ENCODE measurements around the gene PROX1.
"Not testable (repeated sequence)": the region's sequence is repeated elsewhere in the genome, so short reads cannot be mapped to it uniquely, and the experiment has no call there.

The PROX1 gene

DNA sequence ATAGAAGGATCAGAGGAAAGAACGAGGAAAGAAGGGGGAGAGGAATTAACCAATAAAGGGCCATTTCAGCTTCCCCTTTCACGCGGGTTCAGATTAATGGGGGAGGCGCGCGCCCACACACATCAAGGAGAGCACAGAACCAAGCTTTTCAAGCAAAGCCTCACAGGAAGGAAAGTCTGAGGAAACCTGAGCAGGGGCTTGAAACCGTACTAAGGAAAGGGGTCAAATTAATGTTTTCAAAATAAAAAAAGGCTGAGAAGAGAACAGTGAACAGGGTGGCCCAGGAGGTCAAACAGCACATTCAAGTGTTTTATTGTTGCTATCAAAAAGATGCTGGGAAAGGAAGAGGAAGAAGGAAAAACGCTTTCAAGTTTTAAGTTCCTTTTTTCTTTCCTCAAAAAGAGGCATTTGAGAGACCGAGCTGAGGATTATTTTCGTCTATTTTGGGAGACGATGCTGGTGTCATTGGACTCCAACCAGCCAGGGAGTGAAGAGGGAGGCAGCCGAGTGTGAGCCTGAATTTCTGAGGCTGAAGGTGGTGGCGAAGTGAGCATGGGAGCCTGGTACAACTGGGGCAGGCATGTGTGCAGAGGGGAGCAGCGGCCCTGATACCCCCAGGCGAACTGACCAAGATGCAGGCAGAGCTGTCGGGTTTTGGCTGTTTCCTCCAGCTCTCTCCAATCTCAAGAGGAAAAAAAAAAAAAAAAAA, 88.4 kb downstream of the PROX1 start:
- DNase-seq: no peak

DNA sequence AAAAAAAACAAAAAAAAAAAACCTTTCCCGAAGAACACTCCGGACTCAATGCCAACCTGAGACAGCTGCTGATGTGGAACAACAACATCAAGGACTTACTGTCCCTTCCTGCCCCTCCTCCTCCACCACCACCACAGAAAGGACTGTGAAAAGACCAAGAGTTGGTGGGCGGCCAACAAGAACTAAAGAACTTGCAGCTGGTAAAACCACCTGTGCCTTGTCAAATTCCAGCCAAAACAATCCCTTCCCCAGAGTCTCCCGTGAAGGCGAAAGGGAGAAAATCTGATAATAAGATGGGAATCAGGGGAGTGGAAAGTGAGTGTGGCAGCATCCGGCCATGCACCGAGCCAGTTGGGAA, 88.9 kb downstream of the PROX1 start:
- DNase-seq: no peak

GRCh38 chr1:214078950-214079349, 91.2 kb downstream of the PROX1 start:
- DNase-seq: no peak

DNA sequence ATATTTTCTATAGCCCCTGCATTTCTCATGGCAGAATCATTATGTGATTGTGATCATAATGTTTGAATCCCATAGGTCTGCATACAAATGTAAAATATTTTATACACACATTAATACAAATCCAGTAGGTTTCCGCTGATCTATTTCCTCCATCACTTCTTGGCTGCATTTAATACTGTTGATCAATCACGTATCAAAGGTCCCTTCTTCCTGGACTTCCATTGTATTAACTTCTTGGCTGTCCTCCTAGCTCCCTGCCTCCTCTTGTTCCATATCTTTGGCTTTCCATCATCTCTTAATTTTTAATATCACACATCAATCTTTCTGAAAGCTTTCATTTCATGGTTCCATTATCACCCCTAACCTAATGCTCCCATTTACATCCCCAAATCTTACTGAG, 97.6 kb downstream of the PROX1 start:
- no peak for DNase-seq

- DNase-seq: no peak
Observed at GRCh38 chr1:214086945-214087344, 99.2 kb downstream of the PROX1 start.

GRCh38 chr1:214089003-214089402, 101.2 kb downstream of the PROX1 start:
- not testable (repeated sequence) for DNase-seq
